ACC112 (cell line): Measurements from ENCODE around the gene TKT.

Source experiments
- H2AFZ ChIP-seq: fragments of 200-600 bp; sonication (generic); one replicate; pipeline ENCODE4 v1.6.0; 2017; ENCODE audit warnings: antibody characterized with exemption, low read length; ENCODE audit not compliant: unreplicated experiment
- H3K27ac ChIP-seq: fragments of 200-600 bp; sonication (generic); 2 replicates; pipeline ENCODE4 v1.5.1; 2014; ENCODE audit warnings: low read depth, mild to moderate bottlenecking, antibody characterized with exemption, low read length, moderate library complexity
- H3K27me3 ChIP-seq: fragments of 200-600 bp; sonication (generic); 2 replicates; pipeline ENCODE4 v1.6.1; 2014; ENCODE audit warnings: mild to moderate bottlenecking, antibody characterized with exemption, low read length, moderate library complexity, mixed read lengths; ENCODE audit not compliant: insufficient read depth
- H3K36me3 ChIP-seq: fragments of 200-600 bp; sonication (generic); 2 replicates; pipeline ENCODE4 v1.6.1; 2016; ENCODE audit warnings: mild to moderate bottlenecking, antibody characterized with exemption, low read length, moderate library complexity, mixed read lengths; ENCODE audit not compliant: insufficient read depth
- H3K4me1 ChIP-seq: fragments of 200-600 bp; sonication (generic); one replicate; pipeline ENCODE4 v1.6.1; 2016; ENCODE audit warnings: low read length, mixed read lengths; ENCODE audit not compliant: insufficient read depth, unreplicated experiment, control insufficient read depth
- H3K4me3 ChIP-seq: fragments of 200-600 bp; sonication (generic); 2 replicates; pipeline ENCODE4 v1.5.1; 2014; ENCODE audit warnings: mild to moderate bottlenecking, low read depth, low read length
- H3K79me2 ChIP-seq: fragments of 200-600 bp; sonication (generic); one replicate; pipeline ENCODE4 v1.6.0; 2016; ENCODE audit warnings: low read length; ENCODE audit not compliant: control insufficient read depth, unreplicated experiment, insufficient read depth

The TKT gene

DNA sequence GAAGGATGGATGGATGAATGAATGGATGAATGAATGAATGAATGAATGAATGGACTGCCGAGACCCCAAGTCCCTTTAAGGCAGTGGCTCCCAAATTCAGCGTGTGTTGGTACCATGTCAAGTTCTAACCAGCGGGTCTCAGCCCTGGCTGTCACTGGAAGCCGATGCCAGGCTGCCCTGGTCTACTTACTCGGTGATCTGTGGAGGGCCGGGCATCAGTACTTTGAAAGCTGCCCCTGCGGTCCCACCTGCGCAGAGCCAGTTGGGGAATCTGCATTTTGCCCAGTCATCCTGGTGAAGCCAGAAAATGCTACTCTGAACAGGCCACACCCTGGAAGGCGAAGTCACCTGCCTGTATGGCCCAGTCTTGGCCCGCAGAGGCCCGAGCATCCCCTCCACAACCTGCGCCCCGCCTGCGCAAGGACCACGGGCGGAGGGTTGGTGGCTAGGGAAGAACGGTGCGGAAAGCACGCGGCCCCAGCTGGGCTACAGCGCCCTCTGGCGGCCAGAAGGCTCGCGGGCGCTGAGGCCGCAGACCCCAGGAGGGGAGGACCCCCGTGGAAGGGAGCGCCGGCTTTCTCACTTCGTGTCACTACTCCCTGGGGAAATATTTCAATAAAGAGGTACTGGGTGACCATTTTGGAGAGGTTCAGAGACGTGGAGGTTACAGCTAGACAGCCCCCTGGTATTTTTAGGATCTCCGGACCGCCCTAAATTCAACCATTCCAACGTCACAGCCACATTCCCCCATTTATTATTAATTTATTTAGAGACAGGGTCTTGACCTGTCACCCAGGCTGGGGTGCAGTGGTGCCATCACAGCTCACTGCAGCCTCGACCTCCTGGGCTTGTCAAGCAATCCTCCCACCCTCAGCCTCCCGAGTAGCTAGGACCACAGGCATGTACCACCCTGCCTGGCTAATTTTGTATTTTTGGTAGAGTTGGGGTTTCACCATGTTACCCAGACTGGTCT lies 59.9 kb downstream of the TKT start:
- no peaks in the 10 kb centered on the region for H3K36me3 ChIP-seq
- no peaks in the 10 kb centered on the region for H3K27me3 ChIP-seq
- no peak overlapping the region for H3K27ac ChIP-seq
- no peak overlapping the region for H3K4me3 ChIP-seq
- H3K79me2 ChIP-seq: no peaks in the 10 kb centered on the region
- H3K4me1 ChIP-seq: peaks cover 19% of the 10 kb centered on the region
- no peak overlapping the region for H2AFZ ChIP-seq

DNA sequence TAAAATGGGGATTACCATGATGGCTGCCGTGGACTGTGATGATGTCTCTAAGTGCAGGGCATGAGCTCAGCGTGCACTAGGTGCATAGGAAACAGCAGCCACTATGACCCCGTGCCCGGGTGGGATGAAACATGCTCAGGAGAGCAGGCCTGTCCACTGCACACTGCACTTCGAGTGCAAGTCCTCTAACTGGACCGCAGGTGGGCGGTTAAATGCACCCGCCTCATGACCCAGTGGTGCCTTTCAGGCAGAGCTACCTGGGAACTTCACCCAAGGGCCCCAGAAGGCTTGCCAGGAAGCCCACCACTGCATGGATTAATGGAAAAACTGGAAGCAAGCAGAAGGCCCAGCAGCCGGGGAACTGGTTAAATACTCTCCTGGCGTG lies 60.8 kb downstream of the TKT start:
- Histone ChIP-seq H3K27me3 (no peaks in the 10 kb centered on the region), H3K36me3 (no peaks in the 10 kb centered on the region), H2AFZ (no peak overlapping the region), H3K27ac (no peak overlapping the region), H3K79me2 (no peaks in the 10 kb centered on the region), H3K4me3 (no peak overlapping the region), H3K4me1 (peaks cover 19% of the 10 kb centered on the region)

DNA sequence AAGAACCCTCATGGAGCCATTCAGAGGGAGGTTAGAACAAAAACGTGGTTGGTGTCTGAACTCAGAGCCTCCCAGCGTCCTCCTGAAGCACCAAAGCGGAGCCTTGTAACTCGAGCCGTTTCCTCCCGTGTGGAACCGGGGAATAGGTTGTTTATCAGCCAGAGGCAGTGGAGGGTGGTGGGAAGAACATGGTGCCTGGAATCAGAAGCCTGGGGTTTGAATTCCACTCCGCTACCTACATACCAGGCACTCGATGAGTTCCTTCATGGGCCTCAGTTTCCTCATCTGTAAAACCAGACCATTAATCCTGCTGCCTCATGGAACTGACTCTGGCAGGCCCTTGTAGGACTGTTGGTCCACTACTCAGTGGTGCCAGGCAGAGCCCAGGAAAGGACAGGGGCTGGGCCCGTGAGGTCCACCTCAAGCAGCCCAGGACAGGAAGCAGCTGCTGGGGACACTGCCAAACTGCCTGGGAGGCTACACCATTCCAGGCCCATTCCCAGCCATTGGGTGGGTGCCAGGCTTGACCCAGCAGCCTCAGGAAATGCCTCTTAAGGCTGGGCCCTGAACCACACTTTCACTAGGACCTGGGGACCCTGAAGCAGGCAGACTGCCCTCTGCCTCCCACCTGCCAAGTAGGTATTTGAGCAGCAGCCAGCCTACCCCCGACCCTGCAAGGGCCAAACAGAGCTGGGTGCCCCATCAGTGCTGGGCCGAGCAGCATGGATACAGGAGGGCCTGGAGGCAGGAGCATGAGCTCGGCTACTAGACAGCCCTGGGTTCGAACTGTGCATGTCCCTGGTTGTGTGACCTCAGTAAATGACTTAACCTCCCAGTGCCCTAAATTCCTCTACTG lies 61.4 kb downstream of the TKT start:
- H3K4me1 ChIP-seq: peaks cover 19% of the 10 kb centered on the region

DNA sequence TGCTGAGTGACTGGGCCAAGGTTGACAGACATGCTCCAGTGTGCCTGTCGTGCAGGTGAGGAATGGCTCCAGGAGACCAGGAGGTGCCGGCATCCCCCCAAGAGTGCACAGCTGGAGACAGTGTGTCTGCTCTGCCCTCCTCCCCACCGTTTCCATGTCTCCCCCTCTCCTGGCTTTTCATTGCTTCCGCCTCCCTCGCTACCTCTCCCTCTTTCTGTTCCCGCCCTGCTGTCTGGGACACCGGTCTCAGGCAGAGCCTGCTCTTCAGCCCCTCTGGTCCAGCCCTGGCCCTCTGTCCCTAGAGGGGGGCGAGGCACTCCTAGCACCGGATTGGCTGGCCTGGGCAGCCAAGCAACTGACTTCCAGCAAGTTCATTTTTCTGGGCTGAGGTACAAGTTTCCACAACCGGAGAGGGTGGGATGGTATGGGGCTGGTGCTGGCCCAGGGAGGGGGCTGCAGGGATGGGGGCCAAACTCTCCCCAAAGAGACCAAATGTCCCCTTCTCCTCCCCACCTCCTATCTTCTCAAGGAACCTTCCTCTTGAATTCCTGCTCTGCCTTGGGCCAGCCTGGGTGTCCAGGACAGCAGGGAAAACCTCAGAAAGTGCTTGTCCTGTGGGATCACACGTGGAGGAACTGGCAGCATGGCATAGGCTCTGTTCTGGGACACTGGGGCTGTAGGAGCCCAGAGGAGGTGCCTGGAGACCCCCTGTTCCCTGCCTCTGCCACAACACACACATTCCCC lies 62.2 kb downstream of the TKT start:
- Histone ChIP-seq H3K79me2 (no peaks in the 10 kb centered on the region), H3K27me3 (no peaks in the 10 kb centered on the region), H3K4me1 (peaks cover 19% of the 10 kb centered on the region), H3K4me3 (no peak overlapping the region), H3K27ac (no peak overlapping the region), H2AFZ (no peak overlapping the region), H3K36me3 (no peaks in the 10 kb centered on the region)

More for the DNA sequence above, 61.4 kb downstream of the TKT start:
- Histone ChIP-seq H3K27me3 (no peaks in the 10 kb centered on the region), H2AFZ (no peak overlapping the region), H3K27ac (no peak overlapping the region), H3K79me2 (no peaks in the 10 kb centered on the region), H3K36me3 (no peaks in the 10 kb centered on the region), H3K4me3 (no peak overlapping the region)

DNA sequence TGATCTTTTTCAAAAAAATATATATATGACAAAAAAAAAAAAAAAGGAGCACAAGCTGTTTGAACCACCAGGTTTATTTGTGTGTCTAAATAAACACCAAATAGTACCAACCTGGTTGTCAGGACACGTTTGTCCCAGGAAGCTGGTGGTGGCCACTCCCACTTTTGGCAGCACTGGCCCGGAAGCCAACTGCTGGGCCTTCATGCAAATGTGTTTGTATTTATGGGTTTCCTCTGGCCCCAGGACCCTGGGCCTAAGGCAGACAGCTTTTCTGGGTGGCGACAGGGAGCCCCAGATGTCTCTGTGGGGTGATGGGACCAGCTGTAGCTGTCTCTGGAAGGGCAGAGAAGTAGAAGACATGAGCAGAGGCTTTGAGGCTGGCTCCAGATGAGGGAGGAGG lies 63.2 kb downstream of the TKT start:
- H3K27me3 ChIP-seq: no peaks in the 10 kb centered on the region
- no peak overlapping the region for H3K27ac ChIP-seq
- no peak overlapping the region for H3K4me3 ChIP-seq
- no peaks in the 10 kb centered on the region for H3K79me2 ChIP-seq
- no peak overlapping the region for H2AFZ ChIP-seq
- H3K36me3 ChIP-seq: no peaks in the 10 kb centered on the region
- peaks cover 19% of the 10 kb centered on the region for H3K4me1 ChIP-seq

DNA sequence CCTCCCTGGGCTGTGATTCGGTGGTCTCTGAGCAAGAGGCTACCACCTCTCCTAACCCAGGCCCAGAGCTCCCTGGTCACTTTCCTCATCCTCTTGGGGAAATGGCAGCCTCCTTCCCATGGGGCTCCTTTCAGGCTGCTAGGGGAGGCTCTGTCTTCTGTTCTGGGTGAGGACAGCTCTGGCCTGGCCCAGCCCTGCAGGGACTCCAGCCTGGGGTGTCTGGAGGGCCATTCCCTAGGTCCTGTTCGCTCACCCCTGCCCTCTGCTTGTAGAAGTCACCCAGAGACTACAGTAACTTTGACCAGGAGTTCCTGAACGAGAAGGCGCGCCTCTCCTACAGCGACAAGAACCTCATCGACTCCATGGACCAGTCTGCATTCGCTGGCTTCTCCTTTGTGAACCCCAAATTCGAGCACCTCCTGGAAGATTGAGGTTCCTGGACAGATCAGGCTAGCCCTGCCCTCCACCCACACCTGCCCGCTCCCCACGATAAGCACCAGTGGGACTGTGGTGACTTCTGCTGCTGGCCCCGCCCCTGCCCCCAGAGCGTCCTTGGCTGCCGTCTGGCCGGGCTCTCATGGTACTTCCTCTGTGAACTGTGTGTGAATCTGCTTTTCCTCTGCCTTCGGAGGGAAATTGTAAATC lies 63.9 kb downstream of the TKT start:
- H3K79me2 ChIP-seq: no peaks in the 10 kb centered on the region
- peaks cover 19% of the 10 kb centered on the region for H3K4me1 ChIP-seq
- no peaks in the 10 kb centered on the region for H3K36me3 ChIP-seq
- H3K4me3 ChIP-seq: no peak overlapping the region
- H2AFZ ChIP-seq: no peak overlapping the region
- no peaks in the 10 kb centered on the region for H3K27me3 ChIP-seq
- no peak overlapping the region for H3K27ac ChIP-seq

DNA sequence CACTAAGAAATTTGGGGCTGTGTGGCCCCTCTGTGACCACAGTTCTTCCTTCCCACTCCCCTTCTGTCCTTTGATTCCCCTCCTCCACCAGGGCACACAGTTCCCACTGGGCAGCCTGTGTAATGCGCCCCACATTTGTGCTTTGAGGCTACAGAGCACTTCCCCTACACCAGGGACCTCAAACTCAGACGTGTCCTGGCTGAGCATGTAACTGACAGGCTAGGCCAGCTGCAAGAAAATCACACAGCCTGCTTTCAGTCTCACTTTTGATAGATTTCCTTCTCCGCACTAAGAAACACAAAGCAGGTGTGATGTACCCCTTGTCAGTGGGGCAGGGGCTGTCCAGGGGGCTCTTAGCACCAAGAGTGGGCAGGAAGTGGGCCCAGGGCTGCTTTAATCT lies 65.2 kb downstream of the TKT start:
- no peaks in the 10 kb centered on the region for H3K36me3 ChIP-seq
- H3K79me2 ChIP-seq: no peaks in the 10 kb centered on the region
- no peak overlapping the region for H2AFZ ChIP-seq
- H3K27ac ChIP-seq: no peak overlapping the region
- H3K4me1 ChIP-seq: peaks cover 13% of the 10 kb centered on the region
- H3K27me3 ChIP-seq: no peaks in the 10 kb centered on the region
- no peak overlapping the region for H3K4me3 ChIP-seq

DNA sequence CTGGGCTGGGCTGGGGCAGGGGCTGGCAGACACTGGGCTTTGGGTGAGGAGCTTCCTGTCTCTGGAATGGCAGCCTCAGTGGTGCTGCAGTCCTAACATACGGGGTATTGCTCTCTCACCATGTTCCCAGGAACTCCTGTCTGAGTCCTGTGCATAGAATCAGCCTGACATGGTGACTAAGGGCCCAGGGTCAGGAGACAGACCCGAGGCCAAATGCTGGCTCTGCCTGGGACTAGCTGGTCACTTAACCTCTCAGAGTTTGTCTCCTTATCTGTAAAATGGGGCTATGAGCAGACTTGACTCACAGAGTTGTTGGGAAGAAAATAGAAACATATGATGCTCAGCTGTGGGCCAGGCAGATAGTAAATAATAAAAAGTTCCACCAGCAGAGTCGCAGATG lies 66.5 kb downstream of the TKT start:
- H3K4me1 ChIP-seq: peaks cover 7% of the 10 kb centered on the region
- H3K4me3 ChIP-seq: no peak overlapping the region
- no peaks in the 10 kb centered on the region for H3K36me3 ChIP-seq
- H3K79me2 ChIP-seq: no peaks in the 10 kb centered on the region
- no peak overlapping the region for H3K27ac ChIP-seq
- H3K27me3 ChIP-seq: no peaks in the 10 kb centered on the region
- no peak overlapping the region for H2AFZ ChIP-seq

DNA sequence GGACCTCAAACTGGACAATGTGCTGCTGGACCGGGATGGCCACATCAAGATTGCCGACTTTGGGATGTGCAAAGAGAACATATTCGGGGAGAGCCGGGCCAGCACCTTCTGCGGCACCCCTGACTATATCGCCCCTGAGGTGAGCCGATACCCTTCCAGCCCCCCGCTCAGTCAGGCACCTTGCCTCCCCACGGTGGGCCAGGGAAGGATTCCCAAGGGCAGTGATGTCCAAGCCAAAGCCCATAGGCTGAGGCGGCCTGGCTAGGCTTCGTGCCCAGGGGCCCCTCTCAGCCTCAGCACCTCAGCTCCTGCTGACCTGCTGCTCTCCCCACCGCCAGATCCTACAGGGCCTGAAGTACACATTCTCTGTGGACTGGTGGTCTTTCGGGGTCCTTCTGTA lies 67.1 kb downstream of the TKT start:
- Histone ChIP-seq H2AFZ (no peak overlapping the region), H3K79me2 (no peaks in the 10 kb centered on the region), H3K4me3 (no peak overlapping the region), H3K4me1 (peaks cover 2% of the 10 kb centered on the region), H3K27me3 (no peaks in the 10 kb centered on the region), H3K36me3 (no peaks in the 10 kb centered on the region), H3K27ac (no peak overlapping the region)

DNA sequence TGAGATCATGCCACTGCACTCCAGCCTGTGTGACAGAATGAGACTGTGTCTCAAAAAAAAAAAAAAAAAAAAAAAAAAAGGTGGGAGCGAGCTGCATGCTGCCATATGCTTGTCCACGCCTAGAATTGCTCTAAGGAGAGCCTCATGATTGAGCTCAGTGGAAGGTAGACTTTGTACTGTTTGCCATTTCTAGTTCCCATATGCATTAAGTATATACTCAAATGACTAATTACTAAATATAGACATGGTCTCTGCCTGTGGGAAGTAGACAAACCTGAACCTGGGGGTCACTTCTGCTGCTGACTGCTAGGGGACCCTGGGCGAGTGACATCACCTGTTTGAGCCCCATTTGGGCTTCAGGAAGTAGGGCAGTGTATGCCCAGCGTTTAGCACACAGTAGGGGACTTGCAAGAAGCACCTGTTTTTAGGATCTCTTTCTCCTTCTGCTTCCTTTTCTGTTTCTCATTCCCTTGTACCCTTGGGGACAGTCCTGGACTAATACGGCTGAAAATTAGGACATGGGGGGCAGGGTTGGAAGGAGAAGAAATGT lies 67.6 kb downstream of the TKT start:
- no peaks in the 10 kb centered on the region for H3K36me3 ChIP-seq
- H3K4me1 ChIP-seq: no peaks in the 10 kb centered on the region
- H3K27me3 ChIP-seq: no peaks in the 10 kb centered on the region
- H2AFZ ChIP-seq: no peak overlapping the region
- no peaks in the 10 kb centered on the region for H3K79me2 ChIP-seq
- H3K4me3 ChIP-seq: no peak overlapping the region
- H3K27ac ChIP-seq: no peak overlapping the region
